ENCODE results near the gene RPL22. TPM values are rescaled to one million over a fixed set of nuclear protein-coding genes. Genes with fewer than 3 reads are reported as not detected.

The RPL22 gene
- total RNA-seq, 1 experiment from 2014 or later = 309 TPM

GRCh38 chr1:6174621-6175410 lies 24.6 kb downstream of the RPL22 start:
- no peak for DNase-seq (ENCODE audit: low read depth, low spot score)
- CTCF ChIA-PET = no interaction called here
- intact Hi-C loops (cut with micrococcal nuclease; ENCODE audit: unreplicated experiment) = no loop called here
- ATAC-seq = no peak
- H3K36me3 ChIP-seq (ENCODE audit: control insufficient read depth, insufficient read depth, low read length) = no peaks in the 10 kb centered on the region
- TF ChIP-seq CTCF (IDR thresholded peaks at IDR 0.05) (no peak), SIN3A (IDR thresholded peaks at IDR 0.05; ENCODE audit: borderline replicate concordance, insufficient read depth, low read depth, low read length) (no peak), POLR2AphosphoS5 (IDR thresholded peaks at IDR 0.05; ENCODE audit: low read depth, low read length) (no peak), REST (IDR thresholded peaks at IDR 0.05; ENCODE audit: insufficient read depth in 1 of 2, low read depth in 2 of 2, low read length in 1 of 2) (no peak), TCF7L2 (IDR thresholded peaks at IDR 0.05; ENCODE audit: low read depth, low read length) (no peak)
- in situ Hi-C loops (cut with HindIII; ENCODE audit: low pct_unique_long_range_greater_than_20kb, low sequenced_read_pairs) = no loop called here
- BruUV-seq (replicated peaks) = TSS peak; percentile 63
- no peak overlapping the region for H3K4me3 ChIP-seq (ENCODE audit: low read depth in 2 of 2, low read length in 2 of 2)
- H3K27ac ChIP-seq (ENCODE audit: low read length) = no peak overlapping the region
- POLR2A ChIA-PET = no interaction called here
- H3K27me3 ChIP-seq (ENCODE audit: control insufficient read depth, insufficient read depth, low read length) = no peaks in the 10 kb centered on the region
- peaks cover 49% of the 10 kb centered on the region for H3K4me1 ChIP-seq (ENCODE audit: control insufficient read depth, insufficient read depth, low read length)
- no peaks in the 10 kb centered on the region for H3K9me3 ChIP-seq (ENCODE audit: control insufficient read depth, insufficient read depth, low read depth, low read length)

GRCh38 chr1:6172549-6172948 lies 26.8 kb downstream of the RPL22 start:
- H3K4me1 ChIP-seq (ENCODE audit: control insufficient read depth, insufficient read depth, low read length) = peaks cover 39% of the 10 kb centered on the region
- H3K27me3 ChIP-seq (ENCODE audit: control insufficient read depth, insufficient read depth, low read length) = no peaks in the 10 kb centered on the region
- CTCF ChIA-PET = no interaction called here
- H3K36me3 ChIP-seq (ENCODE audit: control insufficient read depth, insufficient read depth, low read length) = no peaks in the 10 kb centered on the region
- ATAC-seq (peak; percentile 74), DNase-seq (ENCODE audit: low read depth, low spot score) (no peak)
- intact Hi-C loops (cut with micrococcal nuclease; ENCODE audit: unreplicated experiment) = no loop called here
- H3K9me3 ChIP-seq (ENCODE audit: control insufficient read depth, insufficient read depth, low read depth, low read length) = no peaks in the 10 kb centered on the region
- TF ChIP-seq REST (IDR thresholded peaks at IDR 0.05; ENCODE audit: insufficient read depth in 1 of 2, low read depth in 2 of 2, low read length in 1 of 2) (no peak), CTCF (IDR thresholded peaks at IDR 0.05) (no peak), SIN3A (IDR thresholded peaks at IDR 0.05; ENCODE audit: borderline replicate concordance, insufficient read depth, low read depth, low read length) (no peak), POLR2AphosphoS5 (IDR thresholded peaks at IDR 0.05; ENCODE audit: low read depth, low read length) (no peak), TCF7L2 (IDR thresholded peaks at IDR 0.05; ENCODE audit: low read depth, low read length) (no peak)
- no peak overlapping the region for H3K4me3 ChIP-seq (ENCODE audit: low read depth in 2 of 2, low read length in 2 of 2)
- peak overlapping the region; percentile 76 for H3K27ac ChIP-seq (ENCODE audit: low read length)
- in situ Hi-C loops (cut with HindIII; ENCODE audit: low pct_unique_long_range_greater_than_20kb, low sequenced_read_pairs) = no loop called here
- BruUV-seq (replicated peaks) = no TSS peak
- POLR2A ChIA-PET = interaction anchor here (0.6 kb wide), 1 partner anchor 58 kb away, joined by 3 read pairs; no protein-coding TSS in a partner anchor

Measured in Panc1 (cell line).